ENCODE measurements around the gene E2F1.
"Not testable (repeated sequence)": the region's sequence is repeated elsewhere in the genome, so short reads cannot be mapped to it uniquely, and the experiment has no call there.

The E2F1 gene

GRCh38 chr20:33716498-33716897 is 30.3 kb upstream of the E2F1 start:
- intact Hi-C loops (cut with DNase I) = no loop called here

GRCh38 chr20:33713865-33714367 is 27.7 kb upstream of the E2F1 start:
- intact Hi-C loops (cut with DNase I) = no loop called here
- peak in 2 of 10 donors; percentile 30 to 56 for DNase-seq

More at GRCh38 chr20:33716498-33716897, 30.3 kb upstream of the E2F1 start:
- DNase-seq = no peak

DNA sequence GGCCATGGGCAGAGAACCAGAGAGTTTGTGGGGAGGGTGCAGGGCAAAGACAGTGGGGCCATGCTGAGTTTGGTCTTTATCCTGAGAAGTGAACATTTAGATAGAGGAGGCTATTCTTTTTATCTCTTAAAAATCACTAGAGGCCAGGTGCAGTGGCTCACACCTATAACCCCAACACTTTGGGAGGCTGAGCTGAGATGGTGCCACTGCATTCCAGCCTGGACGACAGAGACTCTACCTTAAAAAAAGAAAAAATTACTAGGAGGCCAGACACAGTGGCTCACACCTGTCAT is 25.2 kb upstream of the E2F1 start:
- intact Hi-C loops (cut with DNase I) = no loop called here
- peak in 1 of 10 donors; percentile 1 for DNase-seq

DNA sequence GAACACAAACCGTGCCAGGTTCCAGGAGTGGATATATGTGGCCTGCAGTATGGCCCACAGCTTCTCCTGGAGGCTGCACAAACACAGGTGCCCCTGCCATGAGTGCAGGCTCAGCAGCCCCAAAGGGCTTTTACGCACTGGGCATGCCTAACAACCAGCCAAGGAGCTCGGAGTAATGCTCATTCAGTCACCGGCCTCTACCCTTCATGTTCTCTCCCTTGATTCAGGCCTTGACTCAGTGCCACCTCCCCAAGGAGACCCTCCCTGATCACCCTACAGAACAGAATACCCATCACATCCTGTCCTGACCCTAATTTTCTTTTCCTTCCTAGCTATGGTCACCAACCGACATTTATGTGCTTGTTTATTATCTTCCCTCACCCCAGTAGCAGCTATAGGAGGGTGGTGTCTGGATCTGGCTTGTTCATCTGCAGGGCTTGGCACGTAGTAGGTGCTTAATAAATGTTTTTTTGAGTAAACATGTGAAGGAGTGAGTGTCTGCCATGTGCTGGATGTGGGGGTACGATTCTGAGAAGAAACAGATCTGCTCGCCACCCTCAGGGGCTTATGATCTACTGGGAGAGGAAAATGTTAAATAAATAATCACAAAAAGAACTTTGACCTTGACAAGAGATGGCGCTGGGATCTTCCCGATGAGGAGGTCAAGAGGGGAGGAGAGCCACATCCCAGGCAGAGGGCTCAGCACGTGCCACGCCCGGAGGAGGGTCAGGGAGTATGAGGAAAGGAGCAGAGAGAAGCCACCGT is 24.7 kb upstream of the E2F1 start:
- DNase-seq = peak in 1 of 10 donors; percentile 23
- intact Hi-C loops (cut with DNase I) = no loop called here

- peak in 1 of 10 donors; percentile 20 for DNase-seq
Measured at GRCh38 chr20:33709905-33710541, 23.8 kb upstream of the E2F1 start.

GRCh38 chr20:33709398-33709797 is 23.2 kb upstream of the E2F1 start:
- no peak for DNase-seq

More at GRCh38 chr20:33709905-33710541, 23.8 kb upstream of the E2F1 start:
- intact Hi-C loops (cut with DNase I) = no loop called here

DNA sequence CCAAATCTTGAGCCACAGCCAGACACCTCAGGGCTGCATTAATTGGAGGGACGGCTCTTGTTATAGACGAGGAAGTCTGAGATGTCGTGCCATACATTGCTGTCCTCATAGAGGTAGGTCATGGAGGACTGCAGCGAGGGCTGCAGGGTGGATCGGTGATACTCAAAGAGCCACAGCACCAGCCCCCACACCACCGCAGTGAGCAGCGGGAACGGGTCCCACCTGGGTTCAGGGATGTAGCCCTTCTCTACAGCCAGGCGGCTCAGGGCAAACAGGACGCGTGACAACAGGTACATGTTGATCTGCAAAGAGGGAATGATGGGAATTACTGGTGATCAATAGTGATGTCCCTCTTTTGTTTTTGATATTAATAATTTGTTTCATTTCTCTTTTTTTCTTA is 21.5 kb upstream of the E2F1 start:
- peak in 1 of 10 donors; percentile 52 for DNase-seq
- intact Hi-C loops (cut with DNase I) = no loop called here

More at GRCh38 chr20:33709398-33709797, 23.2 kb upstream of the E2F1 start:
- intact Hi-C loops (cut with DNase I) = no loop called here

GRCh38 chr20:33704197-33704924 is 18.2 kb upstream of the E2F1 start:
- intact Hi-C loops (cut with DNase I) = no loop called here
- DNase-seq = peak in 2 of 10 donors; percentile 25 to 55

- intact Hi-C loops (cut with DNase I) = no loop called here
- peak in 1 of 10 donors; percentile 24 for DNase-seq
Measured at GRCh38 chr20:33703498-33704137, 17.4 kb upstream of the E2F1 start.

- peak in 8 of 10 donors; percentile 52 to 94 (median 68) for DNase-seq
- intact Hi-C loops (cut with DNase I) = no loop called here
Measured at GRCh38 chr20:33702861-33703260, 16.7 kb upstream of the E2F1 start.

- intact Hi-C loops (cut with DNase I) = no loop called here
- peak in 1 of 10 donors; percentile 44 for DNase-seq
Measured at GRCh38 chr20:33701629-33702450, 15.7 kb upstream of the E2F1 start.

GRCh38 chr20:33700696-33701441 is 14.7 kb upstream of the E2F1 start:
- intact Hi-C loops (cut with DNase I); DNase-seq: not testable (repeated sequence)

GRCh38 chr20:33698966-33699365 is 12.8 kb upstream of the E2F1 start:
- DNase-seq; intact Hi-C loops (cut with DNase I): not testable (repeated sequence)

GRCh38 chr20:33697129-33697528 is 10.9 kb upstream of the E2F1 start:
- DNase-seq = peak; percentile 56 to 97 (median 80)
- intact Hi-C loops (cut with DNase I) = no loop called here

GRCh38 chr20:33696448-33696847 is 10.3 kb upstream of the E2F1 start:
- DNase-seq = no peak
- intact Hi-C loops (cut with DNase I) = no loop called here

DNA sequence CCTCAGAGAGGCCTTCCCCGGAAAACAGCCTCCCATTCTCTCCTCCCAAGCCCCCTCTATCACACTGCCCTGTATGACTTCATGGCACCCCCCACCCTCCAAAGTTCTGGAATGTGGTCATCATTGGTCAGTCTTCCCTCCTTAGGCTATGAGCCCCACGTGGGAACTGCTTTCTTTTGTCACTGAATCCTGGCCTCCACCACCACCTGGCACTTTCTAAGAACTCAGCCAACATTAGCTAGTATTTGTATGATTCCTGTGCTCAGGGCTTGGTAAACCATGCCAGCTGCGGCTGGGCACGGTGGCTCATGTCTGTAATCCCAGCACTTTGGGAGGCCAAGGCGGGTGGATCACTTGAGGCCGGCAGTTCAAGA is 8.4 kb upstream of the E2F1 start:
- no peak for DNase-seq
- intact Hi-C loops (cut with DNase I) = no loop called here

GRCh38 chr20:33693741-33694638 is 7.8 kb upstream of the E2F1 start:
- DNase-seq = peak; percentile 66 to 95 (median 78)
- intact Hi-C loops (cut with DNase I) = no loop called here

DNA sequence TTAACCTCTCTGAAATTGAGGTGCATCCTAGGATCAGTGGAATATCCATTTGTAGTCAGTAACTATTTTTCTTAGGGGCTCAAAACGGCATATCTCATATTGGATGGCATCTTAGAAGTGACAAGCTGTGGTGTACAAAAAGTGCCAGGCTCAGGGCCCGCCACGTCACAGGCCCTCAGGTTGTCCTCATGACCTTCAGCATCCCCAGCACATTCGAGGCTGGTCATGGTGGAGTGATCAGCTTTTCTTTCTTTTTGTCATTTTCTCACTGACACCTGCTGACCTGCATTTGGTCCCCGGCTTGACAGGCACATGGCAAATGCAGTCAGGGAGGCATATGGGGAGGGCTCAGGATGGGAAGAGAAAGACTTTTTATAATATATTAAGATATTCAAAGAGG is 7.1 kb upstream of the E2F1 start:
- DNase-seq = no peak
- intact Hi-C loops (cut with DNase I) = no loop called here
